ENCODE measurements around the gene RASA3.

RASA3 gene

DNA sequence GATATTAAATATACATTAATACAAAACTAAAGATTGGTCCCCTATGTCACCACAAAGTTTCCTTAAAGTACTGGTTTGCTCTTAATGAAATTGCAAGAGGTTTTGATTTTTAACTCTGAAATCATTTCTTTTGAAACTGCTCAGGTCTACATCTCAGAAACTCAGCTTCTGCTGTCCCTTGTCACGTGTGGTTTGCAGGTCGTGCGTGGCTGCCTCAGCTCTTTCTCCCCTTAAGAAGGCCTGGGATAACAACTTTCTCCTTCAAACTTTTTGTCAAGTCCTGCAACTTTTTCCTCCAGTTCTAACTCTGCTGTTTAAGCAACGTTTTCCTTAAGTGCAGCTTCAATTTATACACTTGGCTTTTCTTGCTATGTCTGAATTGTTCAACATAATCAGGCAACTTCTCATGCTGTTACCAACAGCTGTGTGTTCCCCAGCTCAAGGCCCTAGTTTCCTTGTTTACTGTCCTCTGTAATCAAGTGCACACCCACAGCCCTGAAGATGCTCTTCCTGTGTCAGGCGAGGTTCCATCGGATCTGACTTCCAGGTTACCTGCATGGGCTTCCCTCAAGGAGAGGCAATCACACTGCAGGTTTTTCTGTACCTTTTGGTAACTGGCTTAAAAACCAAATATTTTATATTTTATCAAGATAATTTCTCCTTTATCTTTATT, 172.0 kb downstream of the RASA3 start:
- H3K27ac ChIP-seq = no peak overlapping the region
- no peak for DNase-seq (ENCODE audit: low spot score)
- no peak for TF ChIP-seq CTCF (IDR thresholded peaks at IDR 0.05)
- no peak overlapping the region for H3K4me3 ChIP-seq

DNA sequence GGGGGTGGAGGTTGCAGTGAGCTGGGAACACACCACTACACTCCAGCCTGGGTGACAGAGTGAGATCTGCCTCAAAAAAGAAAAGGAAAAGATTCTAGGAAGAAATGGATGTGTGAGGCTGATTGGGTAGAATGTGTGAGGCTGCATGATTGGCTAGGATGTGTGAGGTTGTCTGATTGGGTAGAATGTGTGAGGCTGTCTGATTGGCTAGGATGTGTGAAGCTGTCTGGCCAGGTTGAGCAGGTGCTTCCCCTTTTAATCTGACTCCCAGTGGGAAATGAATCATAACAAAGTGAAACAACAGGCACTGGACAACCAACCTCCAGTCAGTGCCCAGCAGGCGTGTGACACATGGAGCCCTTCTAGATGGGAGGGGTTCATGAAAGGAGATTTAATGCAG, 173.2 kb downstream of the RASA3 start:
- TF ChIP-seq CTCF (IDR thresholded peaks at IDR 0.05) = no peak
- Histone ChIP-seq H3K27ac (no peak overlapping the region), H3K4me3 (no peak overlapping the region)
- no peak for DNase-seq (ENCODE audit: low spot score)

GRCh38 chr13:113958373-113958772, 174.1 kb downstream of the RASA3 start:
- TF ChIP-seq CTCF (IDR thresholded peaks at IDR 0.05) = no peak
- Histone ChIP-seq H3K27ac (no peak overlapping the region), H3K4me3 (no peak overlapping the region)
- no peak for DNase-seq (ENCODE audit: low spot score)

DNA sequence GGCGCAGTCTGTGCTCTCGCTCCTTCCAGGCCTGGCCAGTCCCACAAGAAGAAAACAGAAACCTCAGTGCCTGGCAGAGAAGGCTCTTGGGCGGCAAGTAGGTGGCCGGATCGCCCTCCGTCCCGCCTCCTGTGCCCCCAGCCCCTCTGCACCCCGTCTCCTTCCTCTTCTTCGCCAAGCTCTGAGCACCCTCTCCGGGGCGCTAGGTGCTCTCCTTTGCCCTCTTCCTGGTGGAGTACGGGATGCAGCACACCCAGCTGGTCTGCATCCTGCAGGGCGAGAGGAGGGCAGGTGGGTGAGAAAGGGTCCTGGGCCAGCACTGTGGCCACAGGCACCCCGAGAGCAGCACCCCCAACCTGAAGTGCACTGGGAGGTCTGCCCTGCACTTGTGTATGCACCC, 175.9 kb downstream of the RASA3 start:
- no peak for TF ChIP-seq CTCF (IDR thresholded peaks at IDR 0.05)
- H3K4me3 ChIP-seq = no peak overlapping the region
- DNase-seq (ENCODE audit: low spot score) = no peak

GRCh38 chr13:113955691-113956090, 176.7 kb downstream of the RASA3 start:
- Histone ChIP-seq H3K27ac (no peak overlapping the region), H3K4me3 (no peak overlapping the region)
- DNase-seq (ENCODE audit: low spot score) = no peak
- no peak for TF ChIP-seq CTCF (IDR thresholded peaks at IDR 0.05)

More for the DNA sequence above, 175.9 kb downstream of the RASA3 start:
- H3K27ac ChIP-seq = no peak overlapping the region

DNA sequence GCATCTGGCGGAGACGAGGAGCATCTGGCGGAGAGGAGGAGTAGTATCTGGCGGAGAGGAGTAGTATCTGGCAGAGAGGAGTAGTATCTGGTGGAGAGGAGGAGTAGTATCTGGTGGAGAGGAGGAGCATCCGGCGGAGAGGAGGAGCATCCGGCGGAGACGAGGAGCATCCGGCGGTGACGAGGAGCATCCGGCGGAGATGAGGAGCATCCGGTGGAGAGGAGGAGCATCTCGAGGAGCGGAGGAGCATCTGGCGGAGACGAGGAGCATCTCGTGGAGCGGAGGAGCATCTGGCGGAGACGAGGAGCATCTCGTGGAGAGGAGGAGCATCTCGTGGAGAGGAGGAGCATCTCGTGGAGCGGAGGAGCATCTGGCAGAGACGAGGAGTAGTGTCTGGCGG, 177.2 kb downstream of the RASA3 start:
- Histone ChIP-seq H3K4me3 (no peak overlapping the region), H3K27ac (no peak overlapping the region)
- no peak for TF ChIP-seq CTCF (IDR thresholded peaks at IDR 0.05)
- no peak for DNase-seq (ENCODE audit: low spot score)

GRCh38 chr13:113954046-113954835, 178.2 kb downstream of the RASA3 start:
- Histone ChIP-seq H3K27ac (no peak overlapping the region), H3K4me3 (no peak overlapping the region)
- DNase-seq (ENCODE audit: low spot score) = no peak
- no peak for TF ChIP-seq CTCF (IDR thresholded peaks at IDR 0.05)
